ENCODE data around the gene CATSPER4.
A peak's percentile ranks its signal among the peaks of the same experiment; 100 is the strongest.

CATSPER4 gene

DNA sequence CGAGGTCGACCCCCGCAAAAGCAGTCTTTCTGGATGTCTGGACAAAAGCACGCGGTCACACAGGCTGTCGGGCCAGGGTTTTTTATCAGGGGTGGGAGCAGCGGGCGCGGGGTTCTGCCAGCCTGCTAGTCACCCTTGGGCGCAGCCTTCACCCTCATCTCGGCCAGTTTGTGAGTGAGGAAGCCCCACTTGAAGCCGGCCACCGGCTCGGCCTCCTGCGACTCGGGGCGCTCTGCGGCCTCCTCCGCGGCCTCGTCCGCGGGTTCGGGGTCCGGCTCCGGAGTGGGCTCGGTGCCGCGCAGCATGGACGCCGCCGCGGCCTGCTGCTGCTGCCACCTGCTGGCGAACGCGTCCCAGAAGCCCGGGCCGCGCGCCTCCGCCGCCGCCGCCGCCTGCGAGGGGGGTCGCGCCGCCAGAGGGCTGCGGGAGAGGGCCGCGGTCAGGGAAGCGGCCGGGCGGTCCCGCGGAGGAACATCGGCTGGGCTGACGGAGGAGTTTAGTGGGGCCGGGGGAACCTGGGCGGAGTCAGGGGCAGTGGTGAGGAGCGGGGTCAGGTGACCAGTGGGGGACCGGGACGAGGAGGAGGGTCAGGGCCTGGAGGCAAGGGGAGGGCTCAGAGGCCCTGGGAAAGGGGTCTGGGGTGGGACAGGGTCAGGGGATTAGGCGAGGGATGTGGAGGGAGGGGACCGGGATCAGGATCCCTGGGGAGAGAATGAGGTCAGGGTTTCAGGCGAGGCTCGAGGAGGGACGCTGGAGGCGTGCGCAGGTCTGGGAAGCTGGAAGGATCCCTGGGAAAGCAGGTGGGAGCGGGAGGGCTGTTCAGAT, 26.2 kb upstream of the CATSPER4 start:
- no peak for DNase-seq (ENCODE audit: low spot score)

DNA sequence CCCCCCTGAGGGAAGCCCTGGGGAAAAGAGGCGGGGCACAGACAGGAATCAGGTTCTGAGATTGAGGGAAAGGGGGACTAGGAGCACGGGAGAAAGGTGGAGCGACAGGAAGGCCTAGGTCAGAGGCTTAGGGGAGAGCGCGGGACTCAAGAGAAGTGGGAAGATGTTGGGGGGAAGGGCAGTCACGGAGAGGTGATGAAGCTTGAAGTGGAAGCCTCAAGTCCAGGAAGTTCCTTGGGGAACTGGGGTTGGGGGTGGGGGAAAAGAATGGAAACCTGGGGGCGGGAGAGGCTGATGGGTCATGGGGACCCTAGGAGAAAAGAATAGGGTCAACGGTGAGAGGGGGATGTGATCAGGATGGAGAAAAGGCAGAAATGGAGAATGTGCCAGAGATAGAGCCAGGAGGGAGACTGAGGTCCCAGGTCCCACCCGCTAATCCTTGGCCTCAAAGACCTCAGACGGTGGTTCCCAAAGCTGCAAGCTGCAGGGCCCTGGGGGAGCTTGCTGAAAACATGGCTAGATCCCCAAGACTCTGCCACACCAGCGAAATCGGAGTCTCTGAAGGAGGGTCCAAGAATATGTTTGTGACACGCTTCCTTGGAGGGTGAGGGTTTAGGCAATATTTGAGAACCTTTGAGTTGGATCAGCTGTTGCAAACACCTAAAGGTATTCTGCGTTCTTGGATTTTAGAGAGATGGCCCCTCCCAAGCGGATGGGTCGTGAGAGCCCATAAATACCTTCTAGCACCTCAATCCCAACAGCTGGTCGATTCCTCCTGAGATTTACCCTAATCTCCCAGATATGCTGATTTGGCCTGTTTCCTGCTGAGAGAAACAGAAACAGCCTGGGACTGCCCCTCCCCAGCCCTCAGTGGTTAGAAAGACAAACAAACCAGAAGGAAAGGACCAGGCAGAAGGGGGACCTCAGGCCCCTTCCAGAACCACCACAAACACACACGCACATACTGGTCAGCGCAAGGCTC, 25.2 kb upstream of the CATSPER4 start:
- DNase-seq (ENCODE audit: low spot score), result no peak

DNA sequence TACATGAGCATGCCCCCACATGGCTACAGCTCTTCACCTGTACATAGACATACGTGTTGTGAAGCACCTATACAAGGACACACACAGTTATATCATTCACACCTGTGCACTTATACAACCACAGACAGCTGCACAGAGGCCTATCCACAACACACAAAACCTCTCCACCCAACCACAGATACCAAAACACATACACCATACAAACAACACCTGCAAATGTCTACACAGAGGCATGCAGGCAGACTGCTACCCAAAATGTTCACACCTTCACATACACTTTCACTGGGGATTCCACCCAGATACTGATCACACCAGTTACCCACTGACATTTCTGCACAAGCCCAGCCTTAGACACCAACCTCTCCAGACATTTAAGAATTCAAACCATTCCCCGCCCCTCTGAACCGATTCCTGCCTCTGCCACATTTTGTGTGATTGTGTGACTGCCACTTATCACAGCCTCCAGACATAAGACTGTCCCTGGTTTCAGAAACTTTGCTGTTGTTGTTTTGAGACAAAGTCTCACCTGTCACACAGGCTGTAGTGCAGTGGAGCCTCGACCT, 23.6 kb upstream of the CATSPER4 start:
- no peak for DNase-seq (ENCODE audit: low spot score)

DNA sequence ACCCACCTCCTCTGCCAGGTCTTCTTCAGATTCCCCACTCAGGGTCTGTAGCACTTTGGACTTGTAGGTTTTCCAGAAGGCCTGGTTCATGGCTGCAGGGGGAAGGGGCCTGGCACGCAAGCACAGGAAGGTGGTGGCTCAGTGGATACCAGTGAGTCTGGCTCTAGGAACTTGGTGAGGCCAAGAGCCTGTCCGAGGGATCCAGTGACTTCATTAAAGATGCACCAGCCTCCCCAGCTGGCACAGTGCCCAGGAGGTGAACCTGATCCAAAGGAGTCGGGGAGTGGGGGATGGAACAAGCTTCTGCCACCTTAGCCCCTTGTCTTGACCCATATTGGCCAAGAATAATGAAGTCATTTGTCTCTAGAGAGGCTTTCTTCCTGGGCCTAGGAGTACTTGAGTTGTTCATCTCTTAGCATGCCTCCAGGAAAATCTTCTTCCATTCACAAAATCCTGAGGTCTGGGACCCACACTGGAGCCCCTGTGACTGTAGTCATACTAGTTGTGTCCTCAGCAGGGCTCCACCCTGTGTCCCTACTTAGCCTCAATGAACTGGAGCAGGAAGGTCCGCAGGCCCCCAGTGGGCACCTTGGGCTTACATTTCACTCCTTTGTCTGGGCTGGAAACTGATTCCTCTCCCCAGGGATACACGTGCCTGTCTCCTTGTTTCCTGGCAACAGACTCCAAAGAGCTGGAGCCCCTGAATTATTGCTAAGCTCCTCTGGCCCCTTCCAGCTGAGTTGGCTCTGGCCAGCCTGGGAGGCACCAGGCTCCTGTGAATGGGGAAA, 21.8 kb upstream of the CATSPER4 start, which contains the start of gene C1orf232:
Gene C1orf232, minus strand, starts transcription at position 554 of the 788 bp plus-strand sequence. Its CDS starts 464 bp downstream, at position 90.
- DNase-seq (ENCODE audit: low spot score), result peak; percentile 59

DNA sequence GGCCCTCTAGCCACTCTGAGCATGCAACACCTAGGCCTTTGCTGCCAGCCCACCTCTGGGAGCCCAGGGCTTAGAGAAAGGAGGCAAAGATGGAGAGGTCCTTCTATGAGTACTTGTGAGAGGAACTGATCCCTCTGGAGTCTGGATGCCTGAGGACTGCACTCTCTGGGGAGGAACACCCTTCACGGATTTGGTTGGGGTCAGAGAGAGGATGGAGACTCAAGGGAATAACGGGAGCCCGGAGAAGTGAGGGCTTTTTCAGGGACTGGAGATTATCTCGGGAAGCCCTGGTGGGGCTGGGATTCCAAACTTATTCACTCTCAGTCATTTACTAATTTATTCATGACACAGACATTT, 21.2 kb upstream of the CATSPER4 start:
- no peak for DNase-seq (ENCODE audit: low spot score)

DNA sequence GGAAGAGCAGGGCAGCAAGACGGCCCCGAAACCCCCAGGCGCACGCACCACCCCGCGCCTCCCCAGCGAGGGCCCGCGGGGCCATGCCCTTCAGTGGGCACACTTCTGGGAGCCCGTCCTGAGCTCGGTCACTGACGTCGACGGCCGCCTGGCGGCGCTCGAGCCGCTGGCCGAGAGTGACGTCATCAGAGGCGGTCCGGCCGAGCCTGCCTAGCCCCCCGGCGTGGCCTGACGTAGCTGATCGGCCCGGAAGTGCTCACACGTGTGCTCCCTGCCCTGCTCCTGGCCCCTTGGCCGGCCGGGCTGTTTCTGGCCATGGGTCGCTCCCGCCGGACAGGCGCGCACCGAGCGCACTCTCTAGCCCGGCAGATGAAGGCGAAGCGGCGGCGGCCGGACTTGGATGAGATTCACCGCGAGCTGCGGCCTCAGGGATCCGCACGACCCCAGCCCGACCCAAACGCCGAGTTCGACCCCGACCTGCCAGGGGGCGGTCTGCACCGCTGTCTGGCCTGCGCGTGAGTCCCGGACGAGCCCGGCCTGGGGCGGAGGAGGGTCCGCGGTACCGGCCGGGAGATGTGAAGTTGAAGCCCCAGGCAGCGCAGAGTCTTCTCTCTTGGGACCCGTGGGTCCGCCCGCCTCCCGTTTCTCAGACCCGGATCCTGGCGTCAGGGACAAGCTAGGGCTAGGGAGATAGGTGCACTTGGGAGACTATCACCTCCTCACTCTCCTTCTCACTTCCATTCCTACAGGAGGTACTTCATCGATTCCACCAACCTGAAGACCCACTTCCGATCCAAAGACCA, 20.5 kb upstream of the CATSPER4 start, which contains the start of gene ZNF593:
Gene ZNF593, plus strand, starts transcription at position 240 of the 803 bp plus-strand sequence. Its CDS starts 76 bp downstream, at position 316.
- DNase-seq (ENCODE audit: low spot score), result peak; percentile 85

DNA sequence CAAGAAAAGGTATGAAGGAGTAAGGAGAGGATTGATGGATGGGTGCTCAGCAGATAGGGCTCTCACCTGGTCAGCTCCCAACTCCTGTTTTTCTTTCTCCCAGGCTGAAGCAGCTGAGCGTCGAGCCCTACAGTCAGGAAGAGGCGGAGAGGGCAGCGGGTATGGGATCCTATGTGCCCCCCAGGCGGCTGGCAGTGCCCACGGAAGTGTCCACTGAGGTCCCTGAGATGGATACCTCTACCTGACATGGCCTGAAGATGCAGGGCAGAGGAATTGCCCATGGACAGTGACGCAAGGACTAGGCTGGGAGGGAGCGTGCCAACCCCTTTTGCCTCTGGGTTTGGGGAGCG, 20.0 kb upstream of the CATSPER4 start:
- DNase-seq (ENCODE audit: low spot score), result no peak

DNA sequence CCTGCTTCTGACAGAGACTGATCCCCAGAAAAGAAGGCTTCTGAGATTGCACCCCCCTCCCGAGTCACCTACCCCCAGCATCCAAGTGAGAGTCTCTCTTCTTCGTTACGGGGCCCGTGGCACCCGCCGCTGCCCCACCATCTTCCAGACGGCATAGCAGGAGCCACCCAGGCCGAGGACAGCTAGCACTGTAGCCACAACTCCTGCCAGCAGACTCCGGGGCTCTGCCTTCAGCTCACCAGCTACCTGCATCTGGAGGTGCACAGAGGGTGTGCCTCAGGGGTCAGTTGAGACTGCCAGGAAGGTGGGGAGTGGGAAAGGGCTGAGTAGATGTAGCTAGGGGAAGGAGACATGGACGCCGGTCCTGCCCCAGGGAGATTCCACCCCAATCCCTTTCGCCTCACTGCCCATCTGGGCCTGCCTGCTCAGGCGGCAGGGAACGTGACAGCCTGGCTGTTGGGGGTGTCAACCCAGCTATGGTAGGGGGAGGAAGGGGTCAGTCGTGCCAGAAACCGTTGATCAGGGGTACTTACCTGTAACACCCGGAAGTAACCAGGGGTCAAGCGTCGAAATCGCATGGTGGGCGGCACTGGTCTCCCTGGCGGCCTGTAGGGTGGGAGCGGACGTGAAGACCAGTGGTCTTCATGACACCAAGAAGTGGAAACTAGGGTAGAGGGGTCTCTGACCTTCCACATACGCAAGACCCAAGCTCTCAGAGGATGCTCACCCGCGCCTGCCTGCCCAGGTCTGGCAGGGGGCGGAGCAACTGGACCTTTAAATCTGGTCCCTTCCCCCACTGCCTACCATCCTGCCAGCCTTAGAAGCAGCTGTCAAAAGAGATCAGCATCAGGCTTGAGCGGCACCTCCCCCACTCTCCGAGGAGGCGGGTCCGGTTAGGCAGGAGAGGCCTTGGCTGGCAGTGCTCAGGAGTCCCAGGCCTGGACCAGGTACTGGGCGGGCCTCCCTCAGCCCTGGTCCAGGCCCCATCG, 19.0 kb upstream of the CATSPER4 start, which contains the start of gene ZNF593OS:
Gene ZNF593OS, minus strand, starts transcription at position 749 of the 989 bp plus-strand sequence. Its CDS starts 171 bp downstream, at position 578.
- DNase-seq (ENCODE audit: low spot score), result no peak

DNA sequence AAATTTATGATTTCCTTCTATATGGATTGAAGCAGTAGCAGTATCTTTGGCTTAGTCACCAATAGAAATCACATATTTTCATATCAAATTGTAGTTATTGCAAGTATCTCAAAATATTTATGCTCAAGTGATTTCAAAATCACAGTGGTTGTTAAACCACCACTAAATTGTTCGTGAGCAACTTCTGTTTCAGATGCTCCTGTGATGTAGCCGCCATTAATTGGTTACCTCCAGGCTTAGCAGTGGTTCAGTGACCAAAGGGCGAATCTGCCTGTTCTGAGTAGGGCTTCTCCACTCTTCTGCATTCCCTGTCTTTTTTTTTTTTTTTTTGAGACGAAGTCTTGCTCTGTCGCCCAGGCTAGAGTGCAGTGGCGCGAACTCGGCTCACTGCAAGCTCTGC, 15.1 kb upstream of the CATSPER4 start:
- no peak for DNase-seq (ENCODE audit: low spot score)

DNA sequence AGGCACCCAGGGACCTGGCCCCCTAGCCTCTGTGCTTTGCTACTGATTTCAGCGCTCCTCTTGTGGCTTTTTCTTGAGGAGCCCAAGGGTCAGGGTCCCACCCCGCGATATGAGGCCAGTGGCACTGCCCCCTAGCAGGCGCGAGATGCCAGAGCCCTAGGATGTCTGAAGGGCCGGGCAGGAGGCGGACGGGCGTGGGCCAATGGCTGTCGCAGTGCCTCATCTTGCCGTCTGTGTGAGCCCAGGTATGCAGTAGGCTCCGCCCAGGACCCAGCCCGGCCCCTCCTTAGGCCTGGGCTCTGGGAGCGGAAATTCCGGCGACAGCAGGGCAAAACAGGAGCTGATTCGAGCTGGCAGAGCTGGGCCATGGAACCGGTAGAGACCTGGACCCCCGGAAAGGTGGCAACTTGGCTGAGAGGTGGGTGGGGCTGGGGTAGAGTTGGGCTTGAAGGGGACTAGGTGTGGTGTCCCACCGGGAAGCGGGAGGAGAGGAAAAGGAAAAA, 13.2 kb upstream of the CATSPER4 start, which contains the start of gene CNKSR1:
Gene CNKSR1, plus strand, starts transcription at position 310 of the 503 bp plus-strand sequence. Its CDS starts 57 bp downstream, at position 367.
- DNase-seq (ENCODE audit: low spot score), result no peak

DNA sequence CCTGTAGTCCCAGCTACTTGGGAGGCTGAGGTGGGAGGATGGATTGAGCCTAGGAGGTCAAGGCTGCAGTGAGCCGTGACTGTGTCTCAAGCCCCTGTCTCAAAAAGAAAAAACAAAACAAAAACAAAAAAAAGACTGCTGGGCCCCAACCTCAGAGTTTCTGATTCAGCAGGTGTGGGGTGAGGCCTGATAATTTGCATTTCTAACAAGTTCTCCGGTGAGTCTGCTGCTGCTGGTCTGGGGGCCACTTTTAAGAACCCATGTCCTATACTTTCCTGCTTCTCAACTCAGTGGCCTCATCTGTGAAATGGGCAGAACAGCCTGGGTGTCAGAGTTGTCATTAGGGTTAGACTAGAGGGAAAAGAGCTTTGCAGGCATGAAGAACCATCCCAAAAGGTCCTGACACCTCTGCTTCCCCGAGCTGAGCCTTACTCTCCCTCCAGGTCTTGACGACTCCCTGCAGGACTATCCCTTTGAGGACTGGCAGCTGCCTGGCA, 10.3 kb upstream of the CATSPER4 start:
- no peak for DNase-seq (ENCODE audit: low spot score)

DNA sequence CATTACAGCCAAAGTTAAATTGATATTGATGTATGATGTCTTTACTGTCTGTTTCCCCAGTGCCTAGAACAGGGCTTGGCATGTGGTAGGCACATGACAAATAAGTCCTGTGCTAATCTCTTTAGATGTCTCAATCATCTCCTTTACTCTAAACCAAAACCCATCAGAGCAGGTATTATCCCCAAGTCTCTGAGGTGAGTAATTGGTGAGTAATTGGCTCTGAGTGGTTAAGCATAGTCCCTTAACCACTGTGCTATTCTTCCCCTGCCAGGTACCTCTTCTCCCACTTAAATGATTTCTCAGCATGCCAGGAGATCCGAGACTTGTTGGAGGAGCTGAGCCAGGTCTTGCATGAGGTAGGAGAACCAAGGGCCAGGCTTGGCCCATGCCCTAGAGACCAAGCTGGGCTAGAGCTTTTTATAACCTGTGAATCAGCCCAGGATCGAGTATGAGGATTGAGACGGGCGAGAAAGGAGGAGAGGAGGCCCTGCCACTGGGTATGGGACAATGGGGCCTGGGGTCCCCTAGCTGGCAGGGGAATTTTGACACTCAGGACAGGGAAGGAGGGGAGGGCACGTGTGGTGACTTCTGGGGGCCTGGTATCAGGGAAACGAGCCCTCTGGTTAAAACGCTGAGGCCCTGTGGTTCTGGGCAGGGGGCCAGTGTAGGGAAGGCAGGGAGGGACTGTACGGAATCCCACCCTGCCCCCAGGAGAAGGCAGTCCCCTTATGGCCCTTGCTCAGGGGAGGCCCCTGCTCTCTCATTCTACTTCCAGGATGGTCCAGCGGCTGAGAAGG, 8.6 kb upstream of the CATSPER4 start:
- DNase-seq (ENCODE audit: low spot score), result no peak

DNA sequence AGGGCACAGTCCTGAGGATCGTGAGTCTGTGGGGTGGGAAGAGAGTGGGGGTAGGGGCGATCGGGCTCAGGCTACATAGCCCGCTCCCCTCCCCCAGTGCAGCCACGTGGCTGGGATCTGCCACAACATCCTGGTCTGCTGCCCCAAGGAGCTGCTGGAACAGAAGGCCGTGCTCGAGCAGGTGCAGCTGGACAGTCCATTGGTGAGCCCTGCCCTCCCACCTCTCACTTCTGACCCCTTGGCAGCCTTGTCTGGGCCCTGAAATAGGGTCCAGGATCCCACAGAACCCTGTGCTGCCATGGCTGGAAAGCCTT, 8.1 kb upstream of the CATSPER4 start:
- DNase-seq (ENCODE audit: low spot score), result no peak

DNA sequence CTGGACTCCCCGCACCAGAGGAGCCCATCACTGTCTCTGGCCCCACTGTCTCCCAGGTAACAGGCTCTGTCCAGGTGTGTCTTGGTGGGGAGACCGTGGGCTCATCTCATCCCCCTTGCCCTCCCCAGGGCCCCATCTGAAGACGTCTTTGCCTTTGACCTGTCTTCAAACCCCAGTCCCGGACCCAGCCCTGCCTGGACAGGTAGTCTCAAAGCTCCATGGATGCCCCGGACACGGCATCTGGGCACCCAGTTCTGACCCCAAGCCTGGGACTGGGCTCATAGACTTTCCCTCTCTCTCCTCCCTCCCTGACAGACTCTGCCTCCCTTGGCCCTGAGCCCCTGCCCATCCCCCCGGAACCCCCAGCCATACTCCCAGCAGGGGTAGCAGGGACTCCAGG, 6.3 kb upstream of the CATSPER4 start:
- DNase-seq (ENCODE audit: low spot score), result no peak

DNA sequence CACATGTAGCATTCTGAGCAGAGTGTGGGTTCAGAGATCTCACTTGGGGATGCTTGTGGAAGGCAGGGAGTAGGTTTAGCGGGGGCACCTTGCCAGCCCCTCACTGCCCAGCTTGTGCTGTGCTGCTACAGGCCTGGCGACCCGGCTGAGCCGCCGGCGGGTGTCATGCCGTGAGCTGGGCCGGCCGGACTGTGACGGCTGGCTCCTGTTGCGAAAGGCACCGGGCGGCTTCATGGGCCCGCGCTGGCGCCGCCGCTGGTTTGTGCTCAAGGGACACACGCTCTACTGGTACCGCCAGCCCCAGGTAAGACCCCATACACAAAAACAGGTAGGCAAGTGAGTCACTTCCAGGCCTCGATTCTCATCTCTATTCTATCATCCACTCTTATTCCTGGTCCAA, 5.5 kb upstream of the CATSPER4 start:
- no peak for DNase-seq (ENCODE audit: low spot score)

DNA sequence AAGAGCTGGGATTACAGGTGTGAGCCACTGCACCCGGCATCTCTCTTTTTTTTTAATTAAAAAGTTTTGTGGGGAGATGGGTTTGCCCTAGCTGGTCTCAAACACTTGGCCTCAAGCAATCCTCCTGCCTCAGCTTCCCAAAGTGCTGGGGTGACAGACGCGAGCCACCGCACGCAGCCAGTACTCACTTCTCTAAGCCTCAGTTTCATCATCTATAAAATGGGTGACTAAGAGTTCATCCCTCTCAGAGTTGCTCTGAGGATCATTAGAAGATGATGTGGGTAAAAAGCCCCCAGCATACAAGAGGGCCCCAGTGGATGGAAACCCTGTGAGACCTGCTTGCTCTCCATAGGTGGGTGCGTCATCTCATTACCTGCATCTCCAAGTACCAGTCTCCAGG, 2.5 kb upstream of the CATSPER4 start:
- no peak for DNase-seq (ENCODE audit: low spot score)

DNA sequence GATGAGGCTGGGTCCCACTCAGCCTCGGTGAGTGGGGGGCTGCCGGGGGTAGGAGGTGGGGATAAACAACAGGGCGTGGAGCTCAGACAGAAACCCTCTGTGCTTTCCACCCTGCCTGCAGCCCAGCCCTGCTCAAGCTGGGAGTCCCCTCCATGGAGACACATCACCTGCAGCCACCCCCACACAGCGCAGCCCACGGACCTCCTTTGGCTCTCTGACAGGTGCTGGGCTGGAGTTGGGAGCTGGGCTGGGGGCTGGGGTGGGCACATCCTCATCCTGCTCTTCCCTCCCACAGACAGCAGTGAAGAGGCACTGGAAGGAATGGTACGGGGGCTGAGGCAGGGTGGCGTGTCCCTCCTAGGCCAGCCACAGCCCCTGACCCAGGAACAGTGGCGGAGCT, 1.9 kb upstream of the CATSPER4 start:
- no peak for DNase-seq (ENCODE audit: low spot score)

DNA sequence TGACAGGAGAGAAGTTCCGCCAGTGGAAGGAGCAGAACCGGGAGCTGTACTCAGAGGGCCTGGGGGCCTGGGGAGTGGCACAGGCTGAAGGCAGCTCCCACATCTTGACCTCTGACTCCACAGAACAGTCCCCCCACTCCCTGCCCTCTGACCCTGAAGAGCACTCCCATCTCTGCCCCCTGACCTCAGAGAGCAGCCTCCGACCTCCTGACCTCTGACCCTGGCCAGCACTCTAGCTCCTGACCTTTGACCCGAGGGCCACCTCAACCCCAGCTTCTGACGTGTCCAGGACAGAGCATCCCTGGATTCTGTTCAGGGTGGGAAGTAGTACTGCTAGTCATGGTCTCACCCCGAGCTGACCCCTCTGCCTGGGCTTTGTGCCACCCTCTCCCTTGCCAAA, 1.1 kb upstream of the CATSPER4 start:
- no peak for DNase-seq (ENCODE audit: low spot score)

Measured in SK-N-DZ (cell line).